SK-N-SH (cell line): Measurements from ENCODE around the gene CMC1. TPM values are rescaled to one million over a fixed set of nuclear protein-coding genes. Genes with fewer than 3 reads are reported as not detected.

ENCODE experiments used
- CTCF ChIA-PET: fragments of 300-600, 350-600 bp; formaldehyde crosslinking; extraction: SDS; loops from one replicate; lab custom pipeline; 2021; lab: Yijun Ruan, JAX
- POLR2A ChIA-PET: fragments of 350-600 bp; sonication (Branson Sonifier 250); formaldehyde crosslinking; extraction: SDS; loops from one replicate; lab custom pipeline; 2020; ENCODE audit warnings: antibody characterized with exemption, inconsistent platforms; lab: Yijun Ruan, JAX
- DNase-seq: peaks from one replicate; pipeline ENCODE4 v3.0.0; 2012
- H2AFZ ChIP-seq: fragments of 200-600 bp; sonication (generic); 2 replicates; pipeline ENCODE4 v1.8.1; 2016; ENCODE audit warnings: antibody characterized with exemption, mild to moderate bottlenecking, low read depth
- H3F3A ChIP-seq: fragments of 200-600 bp; sonication (generic); replicated peaks from 2 replicates; pipeline ENCODE3; 2016; ENCODE audit warnings: antibody characterized with exemption, mild to moderate bottlenecking; ENCODE audit not compliant: insufficient read depth
- H3K27ac ChIP-seq, 2 experiments: fragments of 200-500 bp in 1 of 2; fragments of 200-600 bp in 1 of 2; sonication (Bioruptor generic) in 1 of 2; sonication (generic), shearing (Covaris generic) in 1 of 2; 2 replicates each; pipeline versions ENCODE4 v1.5.1 to v1.6.1; 2014 to 2016; ENCODE audit warnings: low read depth in 2 of 2, inconsistent platforms in 1 of 2, low read length in 1 of 2, mild to moderate bottlenecking in 1 of 2, mixed read lengths in 1 of 2
- H3K27me3 ChIP-seq: fragments of 200-600 bp; sonication (generic), shearing (Covaris generic); 2 replicates; pipeline ENCODE4 v1.6.1; 2016; ENCODE audit warnings: mixed run types; ENCODE audit not compliant: insufficient read depth
- H3K36me3 ChIP-seq, 2 experiments: fragments of 200-500 bp in 1 of 2; fragments of 200-600 bp in 1 of 2; sonication (Bioruptor generic) in 1 of 2; sonication (generic) in 1 of 2; replicated peaks in 1 of 2; 2 replicates each; pipeline versions ENCODE3 to v1.5.1; 2014 to 2016; ENCODE audit warnings: low read length in 1 of 2, mild to moderate bottlenecking in 1 of 2; ENCODE audit not compliant: insufficient read depth in 2 of 2, control insufficient read depth in 1 of 2
- H3K4me1 ChIP-seq, 2 experiments: fragments of 200-500 bp in 1 of 2; fragments of 200-600 bp in 1 of 2; sonication (Bioruptor generic) in 1 of 2; sonication (generic), shearing (Covaris generic) in 1 of 2; 2 replicates each; pipeline versions ENCODE4 v1.5.1 to v1.6.1; 2014 to 2016; ENCODE audit warnings: low read depth in 1 of 2, low read length in 1 of 2, mixed run types in 1 of 2; ENCODE audit not compliant: insufficient read depth in 2 of 2, control insufficient read depth in 1 of 2
- H3K4me2 ChIP-seq: fragments of 200-600 bp; sonication (generic), shearing (Covaris generic); 2 replicates; pipeline ENCODE4 v1.6.1; 2017; ENCODE audit warnings: mixed run types
- H3K4me3 ChIP-seq, 2 experiments: fragments of 200-500 bp in 1 of 2; fragments of 200-600 bp in 1 of 2; sonication (Bioruptor generic) in 1 of 2; sonication (generic), shearing (Covaris generic) in 1 of 2; 2 replicates each; pipeline versions ENCODE4 v1.5.1 to v1.8.1; 2014 to 2016; ENCODE audit warnings: low read depth in 2 of 2, inconsistent platforms in 1 of 2, low read length in 1 of 2, mild to moderate bottlenecking in 1 of 2, mixed read lengths in 1 of 2, moderate library complexity in 1 of 2
- H3K79me2 ChIP-seq: fragments of 200-600 bp; sonication (generic); 2 replicates; pipeline ENCODE4 v1.8.1; 2017; ENCODE audit warnings: mild to moderate bottlenecking; ENCODE audit not compliant: insufficient read depth
- H3K9ac ChIP-seq: fragments of 200-600 bp; sonication (generic); 2 replicates; pipeline ENCODE4 v1.6.1; 2017; ENCODE audit warnings: mixed run types
- H3K9me2 ChIP-seq: fragments of 200-600 bp; sonication (generic); 2 replicates; pipeline ENCODE4 v1.6.1; 2017; ENCODE audit warnings: mixed run types
- H3K9me3 ChIP-seq: fragments of 200-600 bp; sonication (generic); 2 replicates; pipeline ENCODE4 v1.6.1; 2017; ENCODE audit warnings: mixed run types, mild to moderate bottlenecking, moderate library complexity
- H4K20me1 ChIP-seq: fragments of 200-600 bp; sonication (generic); 2 replicates; pipeline ENCODE4 v1.6.1; 2017; ENCODE audit warnings: mild to moderate bottlenecking, mixed run types; ENCODE audit not compliant: insufficient read depth
- CHD2 ChIP-seq: fragments of 150-350 bp; IDR thresholded peaks from 2 replicates; pipeline ENCODE4 v1.6.1; 2018; ENCODE audit warnings: low read length; ENCODE audit not compliant: partially characterized antibody
- EZH2phosphoT487 ChIP-seq: fragments of 200-600 bp; sonication (generic); IDR thresholded peaks from 2 replicates; pipeline ENCODE4 v1.6.1; 2017; ENCODE audit warnings: low read depth, mixed run types, mild to moderate bottlenecking, antibody characterized with exemption, moderate library complexity, borderline replicate concordance
- FOSL2 ChIP-seq: IDR thresholded peaks from 2 replicates; pipeline ENCODE4 v1.4.0; 2012; ENCODE audit warnings: low read depth, mild to moderate bottlenecking, moderate library complexity, borderline replicate concordance
- FOXM1 ChIP-seq: IDR thresholded peaks from 2 replicates; pipeline ENCODE4 v1.4.0; 2012; ENCODE audit warnings: low read depth, mild to moderate bottlenecking
- IRF3 ChIP-seq: fragments of 150-350 bp; IDR thresholded peaks from 2 replicates; pipeline ENCODE4 v1.6.1; 2016; ENCODE audit warnings: mild to moderate bottlenecking, low read depth, low read length
- MXI1 ChIP-seq: IDR thresholded peaks from 2 replicates; pipeline ENCODE4 v1.6.1; 2012; ENCODE audit warnings: mild to moderate bottlenecking, low read depth, low read length, improper control_type of control experiment
- RAD21 ChIP-seq: IDR thresholded peaks from 2 replicates; pipeline ENCODE4 v1.6.1; 2012; ENCODE audit warnings: mild to moderate bottlenecking, low read length
- SMC3 ChIP-seq: IDR thresholded peaks from 2 replicates; pipeline ENCODE4 v1.6.1; 2012; ENCODE audit warnings: low read depth, low read length, improper control_type of control experiment
- TAF1 ChIP-seq: IDR thresholded peaks from 2 replicates; pipeline ENCODE4 v1.6.1; 2012; ENCODE audit warnings: low read depth, mild to moderate bottlenecking, low read length, moderate library complexity, borderline replicate concordance
- TEAD4 ChIP-seq: IDR thresholded peaks from 2 replicates; pipeline ENCODE4 v1.4.0; 2012; ENCODE audit warnings: mild to moderate bottlenecking, borderline replicate concordance; ENCODE audit not compliant: insufficient read depth
- USF1 ChIP-seq: IDR thresholded peaks from 2 replicates; pipeline ENCODE4 v1.4.0; 2012; ENCODE audit warnings: low read depth, borderline replicate concordance
- YY1 ChIP-seq: IDR thresholded peaks from 2 replicates; pipeline ENCODE4 v1.4.0; 2012; ENCODE audit warnings: low read depth, mild to moderate bottlenecking
- WGBS: methylation state at CpG from one replicate; pipeline ENCODE4 v1.1.6; 2017; ENCODE audit warnings: low lambda C conversion rate; 5-methylcytosine and 5-hydroxymethylcytosine counted together
- polyA plus RNA-seq, 3 experiments: library from polyadenylated mRNA; depleted of rRNA; stranded (reverse); fragments of >200 nt; gene quantifications; 2 replicates each; pipeline ENCODE4 v1.2.3, GENCODE V29; 2012
- TF ChIP-seq, protein P1 (sequence below): fragments of 200-600 bp; sonication (generic); IDR thresholded peaks from 2 replicates; pipeline ENCODE4 v1.6.1; 2017; ENCODE audit warnings: antibody characterized with exemption, mild to moderate bottlenecking, moderate library complexity

Gene CMC1
- polyA plus RNA-seq, 1 of the 3 experiments (the other 2 are of a cell fraction) = 24.1 TPM

- H4K20me1 ChIP-seq = no peaks in the 10 kb centered on the region
- no peaks in the 10 kb centered on the region; a peak in 1 of 4 replicates for H3K4me1 ChIP-seq
- 87% methylated on average over 4 of the region's 4 CpGs for WGBS
- TF ChIP-seq EZH2phosphoT487 (no peak), CHD2 (no peak), RAD21 (peak; percentile 66), SMC3 (peak; percentile 20; the same call in 1 of the 2 replicates)
- TF ChIP-seq, protein P1, sequence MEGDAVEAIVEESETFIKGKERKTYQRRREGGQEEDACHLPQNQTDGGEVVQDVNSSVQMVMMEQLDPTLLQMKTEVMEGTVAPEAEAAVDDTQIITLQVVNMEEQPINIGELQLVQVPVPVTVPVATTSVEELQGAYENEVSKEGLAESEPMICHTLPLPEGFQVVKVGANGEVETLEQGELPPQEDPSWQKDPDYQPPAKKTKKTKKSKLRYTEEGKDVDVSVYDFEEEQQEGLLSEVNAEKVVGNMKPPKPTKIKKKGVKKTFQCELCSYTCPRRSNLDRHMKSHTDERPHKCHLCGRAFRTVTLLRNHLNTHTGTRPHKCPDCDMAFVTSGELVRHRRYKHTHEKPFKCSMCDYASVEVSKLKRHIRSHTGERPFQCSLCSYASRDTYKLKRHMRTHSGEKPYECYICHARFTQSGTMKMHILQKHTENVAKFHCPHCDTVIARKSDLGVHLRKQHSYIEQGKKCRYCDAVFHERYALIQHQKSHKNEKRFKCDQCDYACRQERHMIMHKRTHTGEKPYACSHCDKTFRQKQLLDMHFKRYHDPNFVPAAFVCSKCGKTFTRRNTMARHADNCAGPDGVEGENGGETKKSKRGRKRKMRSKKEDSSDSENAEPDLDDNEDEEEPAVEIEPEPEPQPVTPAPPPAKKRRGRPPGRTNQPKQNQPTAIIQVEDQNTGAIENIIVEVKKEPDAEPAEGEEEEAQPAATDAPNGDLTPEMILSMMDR = peak; percentile 85
- no peak overlapping the region for H3K4me2 ChIP-seq
- no peaks in the 10 kb centered on the region for H3K9me3 ChIP-seq
- no peak for DNase-seq
- no peak overlapping the region for H3K4me3 ChIP-seq
- H3K79me2 ChIP-seq = no peaks in the 10 kb centered on the region
- H3F3A ChIP-seq = no peaks in the 10 kb centered on the region
- no peaks in the 10 kb centered on the region for H3K27me3 ChIP-seq
- H3K9me2 ChIP-seq = no peaks in the 10 kb centered on the region
- ChIA-PET CTCF (interaction anchor here (0.7 to 8.6 kb wide), 30 partner anchors 8 to 1024 kb away, joined by 3 to 72 read pairs (median 4); partner anchors contain the start of genes AZI2, EOMES and ZCWPW2), POLR2A (no interaction called here)
- H3K9ac ChIP-seq = no peak overlapping the region
- peaks cover 59 to 71% of the 10 kb centered on the region in 2 experiments for H3K36me3 ChIP-seq
- H2AFZ ChIP-seq = no peak overlapping the region
- H3K27ac ChIP-seq = no peak overlapping the region
Measured at GRCh38 chr3:28328188-28329151, 87.1 kb downstream of the CMC1 start.

DNA sequence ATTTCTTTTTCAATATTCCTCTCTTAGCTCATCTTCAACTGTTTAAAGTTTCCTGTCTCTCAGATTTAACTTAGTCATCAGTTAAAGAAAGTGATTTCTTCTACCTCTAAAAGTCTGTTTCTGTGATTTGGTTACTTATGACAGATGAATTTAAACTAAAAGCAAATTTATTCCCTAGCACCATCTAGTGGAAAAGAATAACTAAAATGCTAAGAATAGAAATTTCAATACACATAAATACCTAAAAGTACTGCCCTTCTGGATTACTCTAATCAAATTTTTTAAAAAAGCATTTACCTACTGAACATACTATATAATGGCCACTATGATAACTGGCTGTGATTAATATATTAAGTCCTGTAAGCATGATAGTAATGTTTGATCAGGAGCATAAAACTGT lies 93.1 kb downstream of the CMC1 start:
- ChIA-PET CTCF (interaction anchor here (0.7 to 2.7 kb wide), 3 partner anchors 14 to 1171 kb away, joined by 3 to 16 read pairs (median 8); partner anchors contain the start of genes AZI2 and ZCWPW2), POLR2A (no interaction called here)
- H4K20me1 ChIP-seq = no peaks in the 10 kb centered on the region
- H3K4me3 ChIP-seq = no peak overlapping the region
- no peak overlapping the region for H3K4me2 ChIP-seq
- TF ChIP-seq, protein P1 = peak; percentile 59
- TF ChIP-seq MXI1 = no peak
- TF ChIP-seq IRF3 = no peak
- TF ChIP-seq TEAD4 = no peak
- TF ChIP-seq RAD21 = peak; percentile 6; the same call in 1 of the 2 replicates
- TF ChIP-seq EZH2phosphoT487 = no peak
- TF ChIP-seq TAF1 = no peak
- TF ChIP-seq FOSL2 = no peak
- TF ChIP-seq YY1 = no peak
- no peak for TF ChIP-seq USF1
- no peak for TF ChIP-seq FOXM1
- H3K9me3 ChIP-seq = no peaks in the 10 kb centered on the region
- peaks cover 61 to 77% of the 10 kb centered on the region in 2 experiments for H3K36me3 ChIP-seq
- H3K27me3 ChIP-seq = no peaks in the 10 kb centered on the region
- no peaks in the 10 kb centered on the region for H3K9me2 ChIP-seq
- no peak overlapping the region for H3K9ac ChIP-seq
- no peaks in the 10 kb centered on the region for H3K79me2 ChIP-seq
- H2AFZ ChIP-seq = no peak overlapping the region
- H3F3A ChIP-seq = peaks cover 6% of the 10 kb centered on the region
- DNase-seq = no peak
- H3K27ac ChIP-seq = no peak overlapping the region
- no peaks in the 10 kb centered on the region for H3K4me1 ChIP-seq
